ENCODE measurements around the gene TCEA2. TPM values are rescaled to one million over a fixed set of nuclear protein-coding genes. Genes with fewer than 3 reads are reported as not detected.

Gene TCEA2
- total RNA-seq, 3 donors from 2014 or later, result 4.1 to 46.1 (median 9.5) TPM

GRCh38 chr20:64112691-64113443 is 49.9 kb downstream of the TCEA2 start:
- no peak overlapping the region for H3K4me3 ChIP-seq
- H3K36me3 ChIP-seq (ENCODE audit: low read depth), result no peaks in the 10 kb centered on the region
- no peak for ATAC-seq
- no peak for TF ChIP-seq CTCF (IDR thresholded peaks at IDR 0.05)
- no peak for DNase-seq
- intact Hi-C loops (cut with DNase I, micrococcal nuclease), result no loop called here
- no peaks in the 10 kb centered on the region for H3K4me1 ChIP-seq (ENCODE audit: low read depth)
- no peaks in the 10 kb centered on the region for H3K9me3 ChIP-seq

GRCh38 chr20:64113444-64113775 is 50.4 kb downstream of the TCEA2 start:
- Histone ChIP-seq H3K4me1 (ENCODE audit: low read depth) (no peaks in the 10 kb centered on the region), H3K36me3 (ENCODE audit: low read depth) (no peaks in the 10 kb centered on the region), H3K9me3 (no peaks in the 10 kb centered on the region), H3K4me3 (no peak overlapping the region)
- intact Hi-C loops (cut with DNase I, micrococcal nuclease), result no loop called here
- ATAC-seq (no peak), DNase-seq (no peak)
- no peak for TF ChIP-seq CTCF (IDR thresholded peaks at IDR 0.05)

GRCh38 chr20:64113796-64114355 is 50.9 kb downstream of the TCEA2 start:
- no peak for TF ChIP-seq CTCF (IDR thresholded peaks at IDR 0.05)
- H3K36me3 ChIP-seq (ENCODE audit: low read depth), result no peaks in the 10 kb centered on the region
- H3K9me3 ChIP-seq, result no peaks in the 10 kb centered on the region
- intact Hi-C loops (cut with DNase I, micrococcal nuclease), result no loop called here
- DNase-seq (no peak), ATAC-seq (no peak)
- H3K4me1 ChIP-seq (ENCODE audit: low read depth), result no peaks in the 10 kb centered on the region
- no peak overlapping the region for H3K4me3 ChIP-seq

- ATAC-seq (no peak), DNase-seq (no peak)
- intact Hi-C loops (cut with DNase I, micrococcal nuclease), result no loop called here
- Histone ChIP-seq H3K4me3 (no peak overlapping the region), H3K36me3 (ENCODE audit: low read depth) (no peaks in the 10 kb centered on the region), H3K4me1 (ENCODE audit: low read depth) (no peaks in the 10 kb centered on the region), H3K9me3 (no peaks in the 10 kb centered on the region)
- no peak for TF ChIP-seq CTCF (IDR thresholded peaks at IDR 0.05)
Measured at GRCh38 chr20:64114356-64114971, 51.5 kb downstream of the TCEA2 start.

- Histone ChIP-seq H3K36me3 (ENCODE audit: low read depth) (no peaks in the 10 kb centered on the region), H3K4me1 (ENCODE audit: low read depth) (no peaks in the 10 kb centered on the region), H3K9me3 (no peaks in the 10 kb centered on the region), H3K4me3 (no peak overlapping the region)
- intact Hi-C loops (cut with DNase I, micrococcal nuclease), result no loop called here
- ATAC-seq (no peak), DNase-seq (no peak)
- TF ChIP-seq CTCF (IDR thresholded peaks at IDR 0.05), result no peak
Measured at GRCh38 chr20:64115171-64115911, 52.3 kb downstream of the TCEA2 start.
